ENCODE data around the gene SGTA.

DNA sequence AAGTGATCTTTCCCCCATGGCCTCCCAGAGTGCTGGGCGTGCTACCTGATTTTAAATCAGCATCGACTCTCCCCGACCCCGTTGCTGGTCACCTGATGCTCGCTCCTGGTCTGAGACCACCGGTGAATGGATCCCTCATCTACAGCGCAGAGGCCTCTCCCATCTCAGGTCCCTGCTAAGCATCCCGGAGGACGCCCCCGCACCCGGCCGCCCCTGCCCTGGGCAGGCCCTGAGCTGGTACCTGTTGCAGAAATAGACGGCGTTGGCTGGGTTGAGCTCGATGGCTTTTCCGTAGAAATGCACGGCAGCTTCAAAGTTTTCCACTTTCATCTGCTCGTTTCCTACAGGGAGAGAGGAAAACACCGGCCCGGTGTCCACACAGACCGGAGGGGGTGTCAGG lies 18.1 kb downstream of the SGTA start:
- TF ChIP-seq, protein P1, sequence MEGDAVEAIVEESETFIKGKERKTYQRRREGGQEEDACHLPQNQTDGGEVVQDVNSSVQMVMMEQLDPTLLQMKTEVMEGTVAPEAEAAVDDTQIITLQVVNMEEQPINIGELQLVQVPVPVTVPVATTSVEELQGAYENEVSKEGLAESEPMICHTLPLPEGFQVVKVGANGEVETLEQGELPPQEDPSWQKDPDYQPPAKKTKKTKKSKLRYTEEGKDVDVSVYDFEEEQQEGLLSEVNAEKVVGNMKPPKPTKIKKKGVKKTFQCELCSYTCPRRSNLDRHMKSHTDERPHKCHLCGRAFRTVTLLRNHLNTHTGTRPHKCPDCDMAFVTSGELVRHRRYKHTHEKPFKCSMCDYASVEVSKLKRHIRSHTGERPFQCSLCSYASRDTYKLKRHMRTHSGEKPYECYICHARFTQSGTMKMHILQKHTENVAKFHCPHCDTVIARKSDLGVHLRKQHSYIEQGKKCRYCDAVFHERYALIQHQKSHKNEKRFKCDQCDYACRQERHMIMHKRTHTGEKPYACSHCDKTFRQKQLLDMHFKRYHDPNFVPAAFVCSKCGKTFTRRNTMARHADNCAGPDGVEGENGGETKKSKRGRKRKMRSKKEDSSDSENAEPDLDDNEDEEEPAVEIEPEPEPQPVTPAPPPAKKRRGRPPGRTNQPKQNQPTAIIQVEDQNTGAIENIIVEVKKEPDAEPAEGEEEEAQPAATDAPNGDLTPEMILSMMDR (IDR thresholded peaks at IDR 0.05; ENCODE audit: low read depth, low read length, missing input control): no peak
- TF ChIP-seq, protein P2, sequence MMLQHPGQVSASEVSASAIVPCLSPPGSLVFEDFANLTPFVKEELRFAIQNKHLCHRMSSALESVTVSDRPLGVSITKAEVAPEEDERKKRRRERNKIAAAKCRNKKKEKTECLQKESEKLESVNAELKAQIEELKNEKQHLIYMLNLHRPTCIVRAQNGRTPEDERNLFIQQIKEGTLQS (IDR thresholded peaks at IDR 0.05): no peak
- TF ChIP-seq RAD21 (IDR thresholded peaks at IDR 0.05) (no peak), TAF1 (conservative IDR thresholded peaks at IDR 0.05) (no peak), YY1 (IDR thresholded peaks at IDR 0.05) (no peak)
- TF ChIP-seq, protein P3, sequence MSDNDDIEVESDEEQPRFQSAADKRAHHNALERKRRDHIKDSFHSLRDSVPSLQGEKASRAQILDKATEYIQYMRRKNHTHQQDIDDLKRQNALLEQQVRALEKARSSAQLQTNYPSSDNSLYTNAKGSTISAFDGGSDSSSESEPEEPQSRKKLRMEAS (IDR thresholded peaks at IDR 0.05): no peak
- TF ChIP-seq, protein P4, sequence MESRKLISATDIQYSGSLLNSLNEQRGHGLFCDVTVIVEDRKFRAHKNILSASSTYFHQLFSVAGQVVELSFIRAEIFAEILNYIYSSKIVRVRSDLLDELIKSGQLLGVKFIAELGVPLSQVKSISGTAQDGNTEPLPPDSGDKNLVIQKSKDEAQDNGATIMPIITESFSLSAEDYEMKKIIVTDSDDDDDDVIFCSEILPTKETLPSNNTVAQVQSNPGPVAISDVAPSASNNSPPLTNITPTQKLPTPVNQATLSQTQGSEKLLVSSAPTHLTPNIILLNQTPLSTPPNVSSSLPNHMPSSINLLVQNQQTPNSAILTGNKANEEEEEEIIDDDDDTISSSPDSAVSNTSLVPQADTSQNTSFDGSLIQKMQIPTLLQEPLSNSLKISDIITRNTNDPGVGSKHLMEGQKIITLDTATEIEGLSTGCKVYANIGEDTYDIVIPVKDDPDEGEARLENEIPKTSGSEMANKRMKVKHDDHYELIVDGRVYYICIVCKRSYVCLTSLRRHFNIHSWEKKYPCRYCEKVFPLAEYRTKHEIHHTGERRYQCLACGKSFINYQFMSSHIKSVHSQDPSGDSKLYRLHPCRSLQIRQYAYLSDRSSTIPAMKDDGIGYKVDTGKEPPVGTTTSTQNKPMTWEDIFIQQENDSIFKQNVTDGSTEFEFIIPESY (IDR thresholded peaks at IDR 0.05): no peak
